Measurements from ENCODE around the gene EFNA5. TPM values are rescaled to one million over a fixed set of nuclear protein-coding genes. Genes with fewer than 3 reads are reported as not detected.

Gene EFNA5
- polyA plus RNA-seq, 3 donors, result 0.01 TPM; not detected in 2

GRCh38 chr5:107477492-107477891 lies 193.2 kb downstream of the EFNA5 start:
- no peaks in the 10 kb centered on the region for H3K9me3 ChIP-seq (replicated peaks in 1 of 2; ENCODE audit: control insufficient read depth in 1 of 2, insufficient read depth in 1 of 2, low read length in 2 of 2)
- Mint-ChIP-seq H3K27me3 (ENCODE audit: low read depth in 3 of 3) (no peaks in the 10 kb centered on the region), H3K4me3 (no peak overlapping the region), H3K4me1 (peaks cover 10% of the 10 kb centered on the region), H3K9me3 (peaks cover 0 to 2% (median 0%) of the 10 kb centered on the region in 7 donors), H3K36me3 (no peaks in the 10 kb centered on the region), H3K27ac (no peak overlapping the region)
- no peak for DNase-seq
- H4K20me1 ChIP-seq (ENCODE audit: insufficient read depth, low read length), result no peaks in the 10 kb centered on the region
- H3K4me1 ChIP-seq (ENCODE audit: control insufficient read depth in 1 of 2, insufficient read depth in 2 of 2, low read length in 2 of 2), result peaks cover 0 to 13% of the 10 kb centered on the region in 2 donors
- intact Hi-C loops (cut with micrococcal nuclease), result no loop called here
- no peaks in the 10 kb centered on the region for H3K36me3 ChIP-seq (replicated peaks in 1 of 2; ENCODE audit: control insufficient read depth in 1 of 2, insufficient read depth in 2 of 2, low read length in 2 of 2)
- H3K4me3 ChIP-seq (replicated peaks in 1 of 3; ENCODE audit: low read depth in 2 of 3, low read length in 3 of 3), result no peak overlapping the region
- H3K27ac ChIP-seq (ENCODE audit: low read depth in 1 of 2, low read length in 2 of 2), result no peak overlapping the region
- no peaks in the 10 kb centered on the region for H3K79me2 ChIP-seq (ENCODE audit: insufficient read depth, low read length)
- TF ChIP-seq, protein P1, sequence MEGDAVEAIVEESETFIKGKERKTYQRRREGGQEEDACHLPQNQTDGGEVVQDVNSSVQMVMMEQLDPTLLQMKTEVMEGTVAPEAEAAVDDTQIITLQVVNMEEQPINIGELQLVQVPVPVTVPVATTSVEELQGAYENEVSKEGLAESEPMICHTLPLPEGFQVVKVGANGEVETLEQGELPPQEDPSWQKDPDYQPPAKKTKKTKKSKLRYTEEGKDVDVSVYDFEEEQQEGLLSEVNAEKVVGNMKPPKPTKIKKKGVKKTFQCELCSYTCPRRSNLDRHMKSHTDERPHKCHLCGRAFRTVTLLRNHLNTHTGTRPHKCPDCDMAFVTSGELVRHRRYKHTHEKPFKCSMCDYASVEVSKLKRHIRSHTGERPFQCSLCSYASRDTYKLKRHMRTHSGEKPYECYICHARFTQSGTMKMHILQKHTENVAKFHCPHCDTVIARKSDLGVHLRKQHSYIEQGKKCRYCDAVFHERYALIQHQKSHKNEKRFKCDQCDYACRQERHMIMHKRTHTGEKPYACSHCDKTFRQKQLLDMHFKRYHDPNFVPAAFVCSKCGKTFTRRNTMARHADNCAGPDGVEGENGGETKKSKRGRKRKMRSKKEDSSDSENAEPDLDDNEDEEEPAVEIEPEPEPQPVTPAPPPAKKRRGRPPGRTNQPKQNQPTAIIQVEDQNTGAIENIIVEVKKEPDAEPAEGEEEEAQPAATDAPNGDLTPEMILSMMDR (IDR thresholded peaks at IDR 0.05), result no peak
- H2AFZ ChIP-seq (ENCODE audit: insufficient read depth, low read depth, low read length, poor library complexity, severe bottlenecking), result no peak overlapping the region
- no peak overlapping the region for H3K9ac ChIP-seq (ENCODE audit: insufficient read depth, low read length, poor library complexity, severe bottlenecking)
- no peaks in the 10 kb centered on the region for H3K27me3 ChIP-seq (ENCODE audit: control insufficient read depth in 2 of 2, insufficient read depth in 2 of 2, low read length in 2 of 2)
- H3K4me2 ChIP-seq (replicated peaks; ENCODE audit: extremely low read depth, low read length, poor library complexity, severe bottlenecking), result no peak overlapping the region

DNA sequence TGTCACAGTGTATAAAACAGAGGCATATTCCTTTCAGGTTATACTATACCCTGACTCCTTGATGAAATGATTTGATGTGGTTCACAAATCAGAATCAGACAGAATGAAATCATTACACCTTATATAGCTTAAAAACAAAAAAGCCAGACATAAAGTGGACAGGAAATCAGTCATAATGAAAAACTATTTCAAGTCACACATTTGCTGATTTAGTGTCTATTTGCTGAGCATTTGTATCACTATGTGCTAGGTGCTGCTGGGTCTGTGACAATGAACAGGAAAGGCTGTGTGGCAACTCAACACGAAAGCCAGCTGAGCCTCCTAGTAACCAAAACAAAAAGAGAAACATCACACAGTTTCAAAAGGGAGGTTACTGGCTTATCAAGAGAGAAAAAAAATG lies 194.0 kb downstream of the EFNA5 start:
- Mint-ChIP-seq H3K4me3 (no peak overlapping the region), H3K27me3 (ENCODE audit: low read depth in 3 of 3) (no peaks in the 10 kb centered on the region), H3K4me1 (peaks cover 10% of the 10 kb centered on the region), H3K9me3 (peaks cover 0 to 2% (median 0%) of the 10 kb centered on the region in 7 donors), H3K27ac (peak overlapping the region in 5 of 7 donors; percentile 21 to 85 (median 61)), H3K36me3 (no peaks in the 10 kb centered on the region)
- peak; percentile 42 to 48 (median 44) for DNase-seq
- H2AFZ ChIP-seq (ENCODE audit: insufficient read depth, low read depth, low read length, poor library complexity, severe bottlenecking), result no peak overlapping the region
- H3K4me2 ChIP-seq (replicated peaks; ENCODE audit: extremely low read depth, low read length, poor library complexity, severe bottlenecking), result no peak overlapping the region
- no peaks in the 10 kb centered on the region for H3K36me3 ChIP-seq (replicated peaks in 1 of 2; ENCODE audit: control insufficient read depth in 1 of 2, insufficient read depth in 2 of 2, low read length in 2 of 2)
- intact Hi-C loops (cut with micrococcal nuclease), result no loop called here
- no peaks in the 10 kb centered on the region for H3K79me2 ChIP-seq (ENCODE audit: insufficient read depth, low read length)
- H3K9ac ChIP-seq (ENCODE audit: insufficient read depth, low read length, poor library complexity, severe bottlenecking), result no peak overlapping the region
- no peaks in the 10 kb centered on the region for H3K9me3 ChIP-seq (replicated peaks in 1 of 2; ENCODE audit: control insufficient read depth in 1 of 2, insufficient read depth in 1 of 2, low read length in 2 of 2)
- WGBS (ENCODE audit: insufficient coverage), result no CpG with 5 or more reads among the region's 1 CpG
- TF ChIP-seq, protein P1 (IDR thresholded peaks at IDR 0.05), result no peak
- no peaks in the 10 kb centered on the region for H3K27me3 ChIP-seq (ENCODE audit: control insufficient read depth in 2 of 2, insufficient read depth in 2 of 2, low read length in 2 of 2)
- H3K27ac ChIP-seq (ENCODE audit: low read depth in 1 of 2, low read length in 2 of 2), result no peak overlapping the region
- no peak overlapping the region for H3K4me3 ChIP-seq (replicated peaks in 1 of 3; ENCODE audit: low read depth in 2 of 3, low read length in 3 of 3)
- no peaks in the 10 kb centered on the region for H4K20me1 ChIP-seq (ENCODE audit: insufficient read depth, low read length)
- H3K4me1 ChIP-seq (ENCODE audit: control insufficient read depth in 1 of 2, insufficient read depth in 2 of 2, low read length in 2 of 2), result peaks cover 0 to 13% of the 10 kb centered on the region in 2 donors

Data from CD14-positive monocyte (primary cell).